SK-N-SH (cell line): Measurements from ENCODE around the gene FRMD8.

Experiments
- NRF1 ChIP-seq: IDR thresholded peaks from 2 replicates; pipeline ENCODE4 v1.6.1; 2012; ENCODE audit warnings: low read depth, mild to moderate bottlenecking, low read length
- RAD21 ChIP-seq: IDR thresholded peaks from 2 replicates; pipeline ENCODE4 v1.6.1; 2012; ENCODE audit warnings: mild to moderate bottlenecking, low read length
- RFX5 ChIP-seq: IDR thresholded peaks from 2 replicates; pipeline ENCODE4 v1.6.1; 2012; ENCODE audit warnings: mild to moderate bottlenecking, improper control_type of control experiment, low read length
- TAF1 ChIP-seq: IDR thresholded peaks from 2 replicates; pipeline ENCODE4 v1.6.1; 2012; ENCODE audit warnings: low read depth, mild to moderate bottlenecking, low read length, moderate library complexity, borderline replicate concordance
- YY1 ChIP-seq: IDR thresholded peaks from 2 replicates; pipeline ENCODE4 v1.4.0; 2012; ENCODE audit warnings: low read depth, mild to moderate bottlenecking
- TF ChIP-seq, protein P1 (sequence below): fragments of 200-600 bp; sonication (generic); IDR thresholded peaks from 2 replicates; pipeline ENCODE4 v1.6.1; 2017; ENCODE audit warnings: antibody characterized with exemption, mild to moderate bottlenecking, moderate library complexity
- TF ChIP-seq, protein P2 (sequence below): IDR thresholded peaks from 2 replicates; pipeline ENCODE4 v1.4.0; 2012; ENCODE audit warnings: low read depth

DNA sequence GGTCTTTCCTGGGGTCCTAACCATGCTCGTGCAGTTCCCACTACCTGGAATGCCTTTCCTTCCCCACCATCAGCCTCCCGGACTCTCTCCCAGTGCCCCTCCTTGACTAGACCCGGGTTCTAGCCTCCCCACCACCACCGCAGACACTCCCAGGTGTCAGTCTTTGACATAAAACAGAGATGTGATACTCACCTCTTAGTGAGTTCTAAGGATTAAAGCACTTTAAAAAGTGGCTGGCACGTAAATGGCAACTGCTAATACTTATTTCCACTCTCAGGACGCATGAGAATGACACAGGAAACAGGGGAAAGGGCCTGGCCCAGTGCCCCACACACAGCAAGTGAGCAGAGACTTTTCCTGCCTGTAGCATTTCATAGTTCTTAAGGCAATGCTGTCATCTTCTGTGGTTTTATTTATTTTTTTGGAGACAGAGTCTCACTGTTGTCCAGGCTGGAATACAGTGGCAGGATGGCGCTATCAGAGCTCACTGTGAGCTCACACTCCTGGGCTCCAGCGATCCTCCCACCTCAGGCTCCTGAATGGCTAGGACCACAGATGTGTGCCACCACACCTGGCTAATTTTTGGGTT is 2.0 kb upstream of the FRMD8 start:
- TF ChIP-seq RFX5 (no peak), NRF1 (no peak), RAD21 (no peak), YY1 (no peak), TAF1 (no peak)
- TF ChIP-seq, protein P1, sequence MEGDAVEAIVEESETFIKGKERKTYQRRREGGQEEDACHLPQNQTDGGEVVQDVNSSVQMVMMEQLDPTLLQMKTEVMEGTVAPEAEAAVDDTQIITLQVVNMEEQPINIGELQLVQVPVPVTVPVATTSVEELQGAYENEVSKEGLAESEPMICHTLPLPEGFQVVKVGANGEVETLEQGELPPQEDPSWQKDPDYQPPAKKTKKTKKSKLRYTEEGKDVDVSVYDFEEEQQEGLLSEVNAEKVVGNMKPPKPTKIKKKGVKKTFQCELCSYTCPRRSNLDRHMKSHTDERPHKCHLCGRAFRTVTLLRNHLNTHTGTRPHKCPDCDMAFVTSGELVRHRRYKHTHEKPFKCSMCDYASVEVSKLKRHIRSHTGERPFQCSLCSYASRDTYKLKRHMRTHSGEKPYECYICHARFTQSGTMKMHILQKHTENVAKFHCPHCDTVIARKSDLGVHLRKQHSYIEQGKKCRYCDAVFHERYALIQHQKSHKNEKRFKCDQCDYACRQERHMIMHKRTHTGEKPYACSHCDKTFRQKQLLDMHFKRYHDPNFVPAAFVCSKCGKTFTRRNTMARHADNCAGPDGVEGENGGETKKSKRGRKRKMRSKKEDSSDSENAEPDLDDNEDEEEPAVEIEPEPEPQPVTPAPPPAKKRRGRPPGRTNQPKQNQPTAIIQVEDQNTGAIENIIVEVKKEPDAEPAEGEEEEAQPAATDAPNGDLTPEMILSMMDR = no peak
- TF ChIP-seq, protein P2, sequence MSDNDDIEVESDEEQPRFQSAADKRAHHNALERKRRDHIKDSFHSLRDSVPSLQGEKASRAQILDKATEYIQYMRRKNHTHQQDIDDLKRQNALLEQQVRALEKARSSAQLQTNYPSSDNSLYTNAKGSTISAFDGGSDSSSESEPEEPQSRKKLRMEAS = no peak
